GM23338 (cell line): ENCODE data around the gene FBXO30.

Experiments used
- CTCF ChIP-seq, 2 experiments: fragments of 200-600 bp in 1 of 2; sonication (generic) in 1 of 2; conservative IDR thresholded peaks; 2 replicates each; pipeline versions ENCODE4 v1.5.1 to v1.6.1; 2016 to 2017; ENCODE audit warnings: antibody characterized with exemption in 2 of 2, low read depth in 2 of 2, mild to moderate bottlenecking in 2 of 2, moderate library complexity in 1 of 2
- EZH2 ChIP-seq: fragments of 200-600 bp; sonication (generic); IDR thresholded peaks from one replicate; pipeline ENCODE4 v1.8.0; 2017; ENCODE audit warnings: antibody characterized with exemption, mild to moderate bottlenecking, low read depth; ENCODE audit not compliant: unreplicated experiment
- POLR2AphosphoS5 ChIP-seq: IDR thresholded peaks from 2 replicates; pipeline ENCODE4 v1.6.1; 2016; ENCODE audit warnings: antibody characterized with exemption, low read depth

DNA sequence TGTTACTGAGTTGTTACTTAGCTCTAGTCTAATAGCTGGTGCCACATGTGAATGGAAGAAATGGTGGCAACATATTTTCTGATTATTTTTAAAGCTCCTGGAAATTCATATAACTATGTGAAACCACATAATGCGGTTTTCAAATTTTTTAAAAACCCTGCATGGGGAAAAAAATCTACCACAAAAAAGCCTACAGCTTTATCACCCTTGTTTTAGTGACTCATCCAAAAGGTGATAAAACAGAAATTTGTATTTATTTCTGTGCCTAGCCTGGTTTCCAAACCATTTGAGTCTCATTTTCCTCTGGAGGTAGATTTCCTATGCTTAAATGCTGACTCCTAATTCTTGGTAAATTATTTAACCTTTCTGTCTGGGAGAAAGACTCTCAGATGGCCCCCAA, 5.4 kb upstream of the FBXO30 start:
- no peak for TF ChIP-seq CTCF (conservative IDR thresholded peaks at IDR 0.05; ENCODE audit: low read depth in 2 of 2)
- no peak for TF ChIP-seq POLR2AphosphoS5
- TF ChIP-seq EZH2, result no peak
